Smooth muscle cell (in vitro differentiated cells): ENCODE measurements around the gene COL27A1. TPM values are rescaled to one million over a fixed set of nuclear protein-coding genes. Genes with fewer than 3 reads are reported as not detected.

Source experiments
- DNase-seq: peaks from one replicate; lab custom pipeline; 2025; ENCODE audit not compliant: unreplicated experiment; lab: John Stamatoyannopoulos, UW
- H2AFZ ChIP-seq: fragments of 200-600 bp; sonication (generic); 2 replicates; pipeline ENCODE4 v1.6.0; 2016; ENCODE audit warnings: antibody characterized with exemption, low read depth, mild to moderate bottlenecking
- H3F3A ChIP-seq: fragments of 200-600 bp; sonication (generic); 2 replicates; pipeline ENCODE4 v1.6.0; 2017; ENCODE audit warnings: antibody characterized with exemption, low read depth
- H3K27ac ChIP-seq: fragments of 200-600 bp; sonication (generic); 2 replicates; pipeline ENCODE4 v1.5.1; 2016; ENCODE audit warnings: low read depth, mild to moderate bottlenecking
- H3K27me3 ChIP-seq: fragments of 200-600 bp; sonication (generic); 2 replicates; pipeline ENCODE4 v1.6.1; 2016; ENCODE audit warnings: low read depth, mild to moderate bottlenecking
- H3K36me3 ChIP-seq: fragments of 200-600 bp; sonication (generic); 2 replicates; pipeline ENCODE4 v1.5.1; 2016; ENCODE audit warnings: low read depth
- H3K4me1 ChIP-seq: fragments of 200-600 bp; sonication (generic); 2 replicates; pipeline ENCODE4 v1.5.1; 2016; ENCODE audit warnings: low read depth
- H3K4me2 ChIP-seq: fragments of 200-600 bp; sonication (generic); 2 replicates; pipeline ENCODE4 v1.6.0; 2016; ENCODE audit warnings: mild to moderate bottlenecking
- H3K4me3 ChIP-seq: fragments of 200-600 bp; sonication (generic); 2 replicates; pipeline ENCODE4 v1.5.1; 2016; ENCODE audit warnings: mild to moderate bottlenecking
- H3K79me2 ChIP-seq: fragments of 200-600 bp; sonication (generic); 2 replicates; pipeline ENCODE4 v1.6.0; 2016; ENCODE audit warnings: low read depth, mild to moderate bottlenecking
- H3K9ac ChIP-seq: fragments of 200-600 bp; sonication (generic); 2 replicates; pipeline ENCODE4 v1.6.0; 2016; ENCODE audit warnings: low read depth
- H3K9me3 ChIP-seq: fragments of 200-600 bp; sonication (generic); replicated peaks from 2 replicates; pipeline ENCODE4 v1.5.1; 2016; ENCODE audit warnings: low read depth
- H4K20me1 ChIP-seq: fragments of 200-600 bp; sonication (generic); 2 replicates; pipeline ENCODE4 v1.6.0; 2016; ENCODE audit warnings: low read depth
- CTCF ChIP-seq: fragments of 200-600 bp; sonication (generic); IDR thresholded peaks from 2 replicates; pipeline ENCODE4 v1.5.1; 2017; ENCODE audit warnings: borderline replicate concordance, mild to moderate bottlenecking, antibody characterized with exemption; ENCODE audit not compliant: insufficient read depth, poor library complexity, severe bottlenecking
- WGBS: methylation state at CpG from one replicate; pipeline ENCODE4 v1.1.7; 2016; ENCODE audit warnings: low lambda C conversion rate; 5-methylcytosine and 5-hydroxymethylcytosine counted together
- polyA plus RNA-seq: library from polyadenylated mRNA; unstranded; fragments of >200 nt; fragmentation: Nextera tagmentation; extraction: Ambion mirVana; gene quantifications from 2 replicates; pipeline ENCODE4 v1.2.1, GENCODE V29; 2016
- total RNA-seq: library from RNA; depleted of rRNA; stranded (reverse); fragments of >200 nt; gene quantifications from 2 replicates; pipeline ENCODE4 v1.2.3, GENCODE V29; 2014

The COL27A1 gene
- total and polyA plus RNA-seq, 2 experiments from 2014 or later, result 18.1 to 19.9 TPM

- no peak overlapping the region for H3K9ac ChIP-seq
- H3K79me2 ChIP-seq, result no peaks in the 10 kb centered on the region
- 96% methylated on average over 16 of the region's 16 CpGs for WGBS
- no peaks in the 10 kb centered on the region for H3K9me3 ChIP-seq
- peaks cover 16% of the 10 kb centered on the region for H3K4me1 ChIP-seq
- TF ChIP-seq CTCF, result no peak
- peaks cover 15% of the 10 kb centered on the region for H3F3A ChIP-seq
- no peak overlapping the region for H2AFZ ChIP-seq
- no peak overlapping the region for H3K4me3 ChIP-seq
- no peaks in the 10 kb centered on the region for H3K36me3 ChIP-seq
- H3K27ac ChIP-seq, result no peak overlapping the region
- no peak overlapping the region for H3K4me2 ChIP-seq
- no peak for DNase-seq
- no peaks in the 10 kb centered on the region for H4K20me1 ChIP-seq
- H3K27me3 ChIP-seq, result no peaks in the 10 kb centered on the region
Measured at GRCh38 chr9:114350636-114351401, 195.5 kb downstream of the COL27A1 start.

GRCh38 chr9:114351932-114352331, 196.6 kb downstream of the COL27A1 start:
- Histone ChIP-seq H4K20me1 (no peaks in the 10 kb centered on the region), H3K4me3 (no peak overlapping the region), H3K79me2 (no peaks in the 10 kb centered on the region), H2AFZ (no peak overlapping the region), H3K27ac (no peak overlapping the region), H3K9ac (no peak overlapping the region), H3K4me1 (peaks cover 16% of the 10 kb centered on the region), H3K4me2 (no peak overlapping the region), H3K27me3 (no peaks in the 10 kb centered on the region), H3K9me3 (no peaks in the 10 kb centered on the region), H3F3A (peaks cover 15% of the 10 kb centered on the region), H3K36me3 (no peaks in the 10 kb centered on the region)
- WGBS, result 82% methylated on average over 4 of the region's 4 CpGs
- TF ChIP-seq CTCF, result no peak
- DNase-seq, result no peak

- Histone ChIP-seq H4K20me1 (no peaks in the 10 kb centered on the region), H3K27ac (no peak overlapping the region), H3F3A (no peaks in the 10 kb centered on the region), H3K9me3 (no peaks in the 10 kb centered on the region), H2AFZ (no peak overlapping the region), H3K4me2 (no peak overlapping the region), H3K4me1 (no peaks in the 10 kb centered on the region), H3K36me3 (peaks cover 4% of the 10 kb centered on the region), H3K4me3 (no peak overlapping the region), H3K27me3 (no peaks in the 10 kb centered on the region), H3K9ac (no peak overlapping the region), H3K79me2 (no peaks in the 10 kb centered on the region)
- no peak for DNase-seq
- TF ChIP-seq CTCF, result no peak
- 96% methylated on average over 6 of the region's 6 CpGs for whole genome bisulfite sequencing
Measured at GRCh38 chr9:114355821-114356220, 200.5 kb downstream of the COL27A1 start.

- DNase-seq, result no peak
- H3K36me3 ChIP-seq, result peaks cover 9% of the 10 kb centered on the region
- H3K79me2 ChIP-seq, result no peaks in the 10 kb centered on the region
- 95% methylated on average over 6 of the region's 6 CpGs for WGBS
- H3K27ac ChIP-seq, result no peak overlapping the region
- no peak overlapping the region for H2AFZ ChIP-seq
- no peaks in the 10 kb centered on the region for H4K20me1 ChIP-seq
- H3K4me1 ChIP-seq, result no peaks in the 10 kb centered on the region
- no peaks in the 10 kb centered on the region for H3K9me3 ChIP-seq
- H3F3A ChIP-seq, result no peaks in the 10 kb centered on the region
- no peak overlapping the region for H3K9ac ChIP-seq
- no peak for TF ChIP-seq CTCF
- no peak overlapping the region for H3K4me2 ChIP-seq
- no peak overlapping the region for H3K4me3 ChIP-seq
- H3K27me3 ChIP-seq, result no peaks in the 10 kb centered on the region
Measured at GRCh38 chr9:114356792-114357191, 201.5 kb downstream of the COL27A1 start.
